Mesendoderm (in vitro differentiated cells): ENCODE data around the gene FAIM2.

ENCODE experiments used
- DNase-seq: peaks from one replicate; pipeline ENCODE4 v3.0.0; 2013
- H2AK5ac ChIP-seq: 2 replicates; pipeline ENCODE4 v1.6.1; 2013; ENCODE audit warnings: low read length, inconsistent platforms
- H2BK120ac ChIP-seq: 2 replicates; pipeline ENCODE4 v1.6.1; 2013; ENCODE audit warnings: low read depth, mild to moderate bottlenecking, low read length, moderate library complexity, mixed read lengths
- H2BK15ac ChIP-seq: replicated peaks from 2 replicates; pipeline ENCODE4 v1.6.1; 2013; ENCODE audit warnings: low read depth, mild to moderate bottlenecking, moderate library complexity
- H2BK5ac ChIP-seq: 2 replicates; pipeline ENCODE4 v1.6.1; 2013; ENCODE audit warnings: low read length, inconsistent platforms
- H3K18ac ChIP-seq: 2 replicates; pipeline ENCODE4 v1.6.1; 2013; ENCODE audit warnings: mild to moderate bottlenecking, low read length, mixed read lengths
- H3K23ac ChIP-seq: one replicate; pipeline ENCODE4 v1.6.1; 2013; ENCODE audit warnings: low read length
- H3K27ac ChIP-seq: 2 replicates; pipeline ENCODE4 v1.5.1; 2013; ENCODE audit warnings: low read depth, mild to moderate bottlenecking, inconsistent platforms, low read length, moderate library complexity
- H3K27me3 ChIP-seq: 2 replicates; pipeline ENCODE4 v1.6.1; 2013; ENCODE audit warnings: low read length, control low read depth, mild to moderate bottlenecking, inconsistent platforms; ENCODE audit not compliant: insufficient read depth, poor library complexity
- H3K36me3 ChIP-seq: 2 replicates; pipeline ENCODE4 v1.6.1; 2013; ENCODE audit warnings: low read length, inconsistent platforms; ENCODE audit not compliant: control insufficient read depth, insufficient read depth
- H3K4ac ChIP-seq: one replicate; pipeline ENCODE4 v1.6.1; 2013; ENCODE audit warnings: low read depth, mild to moderate bottlenecking, low read length, moderate library complexity
- H3K4me1 ChIP-seq: 2 replicates; pipeline ENCODE4 v1.6.1; 2013; ENCODE audit warnings: low read depth, low read length, inconsistent platforms; ENCODE audit not compliant: control insufficient read depth
- H3K4me2 ChIP-seq: 2 replicates; pipeline ENCODE4 v1.6.1; 2013; ENCODE audit warnings: low read length
- H3K4me3 ChIP-seq: 2 replicates; pipeline ENCODE4 v1.5.1; 2013; ENCODE audit warnings: mild to moderate bottlenecking, low read length
- H3K56ac ChIP-seq: one replicate; pipeline ENCODE4 v1.6.1; 2013; ENCODE audit warnings: low read length
- H3K79me1 ChIP-seq: 2 replicates; pipeline ENCODE4 v1.6.1; 2013; ENCODE audit warnings: low read length, inconsistent platforms
- H3K79me2 ChIP-seq: 2 replicates; pipeline ENCODE4 v1.6.1; 2013; ENCODE audit warnings: mild to moderate bottlenecking, low read length; ENCODE audit not compliant: control insufficient read depth, insufficient read depth
- H3K9ac ChIP-seq: 2 replicates; pipeline ENCODE4 v1.6.1; 2013; ENCODE audit warnings: low read length, inconsistent platforms
- H4K5ac ChIP-seq: one replicate; pipeline ENCODE4 v1.6.1; 2013; ENCODE audit warnings: low read length
- H4K8ac ChIP-seq: one replicate; pipeline ENCODE4 v1.6.1; 2013; ENCODE audit warnings: low read depth, mild to moderate bottlenecking, control low read depth, low read length, moderate library complexity
- WGBS: extraction: QIAGEN DNeasy Blood & Tissue Kit; methylation state at CpG from one replicate; pipeline ENCODE4 v1.1.7; 2013; ENCODE audit warnings: low lambda C conversion rate, missing lambda C conversion rate; ENCODE audit not compliant: insufficient coverage; ENCODE audit errors: extremely low coverage; 5-methylcytosine and 5-hydroxymethylcytosine counted together

FAIM2 gene

GRCh38 chr12:49912345-49913255, 8.9 kb upstream of the FAIM2 start:
- H3K9ac ChIP-seq: no peak overlapping the region
- no CpG with 5 or more reads among the region's 16 CpGs for whole genome bisulfite sequencing
- no peak overlapping the region for H2BK5ac ChIP-seq
- no peak overlapping the region for H3K4ac ChIP-seq
- no peaks in the 10 kb centered on the region for H3K79me2 ChIP-seq
- DNase-seq: no peak
- H3K18ac ChIP-seq: no peak overlapping the region
- H3K4me3 ChIP-seq: no peak overlapping the region
- H3K56ac ChIP-seq: no peak overlapping the region
- H3K79me1 ChIP-seq: no peaks in the 10 kb centered on the region
- peaks cover 8% of the 10 kb centered on the region for H3K4me1 ChIP-seq
- no peaks in the 10 kb centered on the region for H3K27me3 ChIP-seq
- H3K23ac ChIP-seq: no peak overlapping the region
- H3K36me3 ChIP-seq: no peaks in the 10 kb centered on the region
- no peak overlapping the region for H3K4me2 ChIP-seq
- H2AK5ac ChIP-seq: no peak overlapping the region
- H3K27ac ChIP-seq: no peak overlapping the region
- no peak overlapping the region for H4K5ac ChIP-seq
- H2BK120ac ChIP-seq: no peak overlapping the region
- no peak overlapping the region for H4K8ac ChIP-seq
- H2BK15ac ChIP-seq: no peak overlapping the region

GRCh38 chr12:49911213-49911605, 7.5 kb upstream of the FAIM2 start:
- Histone ChIP-seq H3K18ac (no peak overlapping the region), H3K36me3 (no peaks in the 10 kb centered on the region), H2AK5ac (no peak overlapping the region), H4K8ac (no peak overlapping the region), H3K4ac (no peak overlapping the region), H4K5ac (no peak overlapping the region), H3K56ac (no peak overlapping the region), H3K9ac (no peak overlapping the region), H3K4me2 (no peak overlapping the region), H3K27ac (no peak overlapping the region), H3K4me1 (peaks cover 8% of the 10 kb centered on the region), H2BK15ac (no peak overlapping the region), H3K4me3 (no peak overlapping the region), H2BK5ac (no peak overlapping the region), H2BK120ac (no peak overlapping the region), H3K23ac (no peak overlapping the region), H3K79me2 (no peaks in the 10 kb centered on the region), H3K79me1 (no peaks in the 10 kb centered on the region), H3K27me3 (no peaks in the 10 kb centered on the region)
- no peak for DNase-seq
- WGBS: no CpG with 5 or more reads among the region's 2 CpGs

GRCh38 chr12:49910331-49911212, 6.9 kb upstream of the FAIM2 start:
- peak; percentile 61 for DNase-seq
- H3K4me2 ChIP-seq: no peak overlapping the region
- H3K56ac ChIP-seq: peak overlapping the region; percentile 11
- H2BK15ac ChIP-seq: no peak overlapping the region
- H3K4me3 ChIP-seq: no peak overlapping the region
- H3K36me3 ChIP-seq: no peaks in the 10 kb centered on the region
- H3K27ac ChIP-seq: no peak overlapping the region
- H3K23ac ChIP-seq: no peak overlapping the region
- H2AK5ac ChIP-seq: no peak overlapping the region
- no peak overlapping the region for H4K5ac ChIP-seq
- peaks cover 8% of the 10 kb centered on the region for H3K4me1 ChIP-seq
- no peak overlapping the region for H2BK120ac ChIP-seq
- H3K79me2 ChIP-seq: no peaks in the 10 kb centered on the region
- H3K27me3 ChIP-seq: no peaks in the 10 kb centered on the region
- no CpG with 5 or more reads among the region's 15 CpGs for WGBS
- no peaks in the 10 kb centered on the region for H3K79me1 ChIP-seq
- H3K9ac ChIP-seq: no peak overlapping the region
- no peak overlapping the region for H3K18ac ChIP-seq
- no peak overlapping the region for H4K8ac ChIP-seq
- no peak overlapping the region for H3K4ac ChIP-seq
- H2BK5ac ChIP-seq: no peak overlapping the region

GRCh38 chr12:49909826-49910225, 6.1 kb upstream of the FAIM2 start:
- peak; percentile 74 for DNase-seq
- Histone ChIP-seq H3K4me2 (no peak overlapping the region), H3K27ac (no peak overlapping the region)

GRCh38 chr12:49909356-49909755, 5.7 kb upstream of the FAIM2 start:
- Histone ChIP-seq H3K9ac (no peak overlapping the region), H2AK5ac (no peak overlapping the region), H3K4ac (no peak overlapping the region), H2BK15ac (no peak overlapping the region), H3K4me3 (no peak overlapping the region), H3K4me1 (peaks cover 8% of the 10 kb centered on the region), H3K79me2 (no peaks in the 10 kb centered on the region), H3K79me1 (no peaks in the 10 kb centered on the region), H4K8ac (no peak overlapping the region), H3K4me2 (no peak overlapping the region), H3K23ac (no peak overlapping the region), H3K36me3 (no peaks in the 10 kb centered on the region), H2BK5ac (no peak overlapping the region), H2BK120ac (no peak overlapping the region), H3K18ac (no peak overlapping the region), H3K27me3 (peaks cover under 1% of the 10 kb centered on the region), H4K5ac (no peak overlapping the region), H3K56ac (peak overlapping the region; percentile 45), H3K27ac (no peak overlapping the region)
- no CpG with 5 or more reads among the region's 4 CpGs for WGBS
- no peak for DNase-seq

More at GRCh38 chr12:49909826-49910225, 6.1 kb upstream of the FAIM2 start:
- Histone ChIP-seq H3K79me1 (no peaks in the 10 kb centered on the region), H3K18ac (no peak overlapping the region), H3K23ac (no peak overlapping the region), H2BK5ac (no peak overlapping the region), H3K9ac (peak overlapping the region; percentile 17), H4K5ac (no peak overlapping the region), H2BK120ac (no peak overlapping the region), H2BK15ac (no peak overlapping the region), H3K56ac (peak overlapping the region; percentile 45), H2AK5ac (no peak overlapping the region), H3K4me1 (peaks cover 8% of the 10 kb centered on the region), H3K79me2 (no peaks in the 10 kb centered on the region), H3K36me3 (no peaks in the 10 kb centered on the region), H4K8ac (no peak overlapping the region), H3K4ac (no peak overlapping the region), H3K4me3 (no peak overlapping the region), H3K27me3 (no peaks in the 10 kb centered on the region)
- no CpG with 5 or more reads among the region's 16 CpGs for WGBS
